GM10266 (cell line): Measurements from ENCODE around the gene TTC39B.

Experiments
- DNase-seq: peaks from one replicate; pipeline ENCODE4 v3.0.0; 2012; ENCODE audit errors: extremely low spot score
- TF ChIP-seq, protein P1 (sequence below): IDR thresholded peaks from 2 replicates; pipeline ENCODE4 v1.5.1; 2012; ENCODE audit warnings: mild to moderate bottlenecking, low read depth; ENCODE audit not compliant: control insufficient read depth, insufficient read depth; ENCODE audit errors: missing control alignments

The TTC39B gene

GRCh38 chr9:15300218-15300617, 6.8 kb downstream of the TTC39B start:
- TF ChIP-seq, protein P1, sequence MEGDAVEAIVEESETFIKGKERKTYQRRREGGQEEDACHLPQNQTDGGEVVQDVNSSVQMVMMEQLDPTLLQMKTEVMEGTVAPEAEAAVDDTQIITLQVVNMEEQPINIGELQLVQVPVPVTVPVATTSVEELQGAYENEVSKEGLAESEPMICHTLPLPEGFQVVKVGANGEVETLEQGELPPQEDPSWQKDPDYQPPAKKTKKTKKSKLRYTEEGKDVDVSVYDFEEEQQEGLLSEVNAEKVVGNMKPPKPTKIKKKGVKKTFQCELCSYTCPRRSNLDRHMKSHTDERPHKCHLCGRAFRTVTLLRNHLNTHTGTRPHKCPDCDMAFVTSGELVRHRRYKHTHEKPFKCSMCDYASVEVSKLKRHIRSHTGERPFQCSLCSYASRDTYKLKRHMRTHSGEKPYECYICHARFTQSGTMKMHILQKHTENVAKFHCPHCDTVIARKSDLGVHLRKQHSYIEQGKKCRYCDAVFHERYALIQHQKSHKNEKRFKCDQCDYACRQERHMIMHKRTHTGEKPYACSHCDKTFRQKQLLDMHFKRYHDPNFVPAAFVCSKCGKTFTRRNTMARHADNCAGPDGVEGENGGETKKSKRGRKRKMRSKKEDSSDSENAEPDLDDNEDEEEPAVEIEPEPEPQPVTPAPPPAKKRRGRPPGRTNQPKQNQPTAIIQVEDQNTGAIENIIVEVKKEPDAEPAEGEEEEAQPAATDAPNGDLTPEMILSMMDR = no peak
- DNase-seq = no peak

- TF ChIP-seq, protein P1 = no peak
- DNase-seq = peak; percentile 42
Measured at GRCh38 chr9:15299374-15299939, 7.6 kb downstream of the TTC39B start.

- TF ChIP-seq, protein P1 = no peak
- DNase-seq = no peak
Measured at GRCh38 chr9:15298362-15298761, 8.7 kb downstream of the TTC39B start.

DNA sequence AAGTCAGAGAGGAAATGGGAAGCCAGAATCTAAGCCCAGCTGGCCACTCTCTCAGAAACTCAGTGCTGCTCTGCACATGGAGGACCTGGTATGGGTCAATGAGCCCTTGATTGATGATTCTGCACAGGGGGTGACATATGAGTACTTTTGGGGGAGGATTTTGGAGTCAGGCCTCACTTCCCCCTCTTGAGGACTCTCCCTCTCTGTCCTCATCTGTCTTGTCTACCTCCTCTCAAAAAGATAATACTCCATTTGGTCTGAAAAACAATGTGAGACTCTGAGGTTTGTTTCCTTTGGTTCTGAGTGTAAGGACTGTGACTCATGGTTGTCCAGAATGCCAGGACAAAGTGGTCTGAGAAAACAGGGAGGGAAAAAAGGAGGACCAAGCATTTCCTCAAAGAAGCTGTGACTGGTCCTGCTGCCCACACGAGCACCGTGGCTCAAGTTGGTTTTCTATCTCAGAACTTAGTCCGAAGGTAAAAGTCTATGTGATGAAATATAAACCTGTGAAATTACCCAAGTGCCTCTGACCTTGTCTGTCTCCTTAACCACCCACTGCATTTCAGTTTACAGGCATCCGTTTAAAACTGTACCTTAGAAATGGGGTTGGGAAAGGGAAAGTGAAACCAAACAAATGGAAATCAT, 11.1 kb downstream of the TTC39B start:
- peak; percentile 58 for DNase-seq
- TF ChIP-seq, protein P1 = no peak

DNA sequence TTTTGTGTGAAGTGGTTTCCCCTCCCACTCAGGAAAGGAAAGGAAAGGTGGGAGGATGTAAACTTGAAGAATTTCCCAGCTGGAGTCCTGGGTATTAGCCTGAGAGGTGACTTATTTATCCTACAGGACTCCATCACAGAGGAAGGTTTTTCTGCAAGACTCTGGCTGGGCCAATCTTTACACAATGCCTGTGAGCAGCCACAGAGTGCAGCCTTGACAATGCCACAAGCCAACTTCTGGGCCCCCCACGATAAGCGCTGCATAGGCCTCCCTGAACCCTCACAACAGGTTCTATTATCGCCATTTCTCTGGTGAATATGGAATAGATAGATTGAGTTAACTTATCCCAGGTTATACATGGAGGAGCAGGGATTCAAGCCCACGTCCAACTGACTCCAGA, 12.4 kb downstream of the TTC39B start:
- no peak for DNase-seq
- TF ChIP-seq, protein P1 = no peak

- TF ChIP-seq, protein P1 = no peak
- DNase-seq = no peak
Measured at GRCh38 chr9:15293804-15294316, 13.2 kb downstream of the TTC39B start.

DNA sequence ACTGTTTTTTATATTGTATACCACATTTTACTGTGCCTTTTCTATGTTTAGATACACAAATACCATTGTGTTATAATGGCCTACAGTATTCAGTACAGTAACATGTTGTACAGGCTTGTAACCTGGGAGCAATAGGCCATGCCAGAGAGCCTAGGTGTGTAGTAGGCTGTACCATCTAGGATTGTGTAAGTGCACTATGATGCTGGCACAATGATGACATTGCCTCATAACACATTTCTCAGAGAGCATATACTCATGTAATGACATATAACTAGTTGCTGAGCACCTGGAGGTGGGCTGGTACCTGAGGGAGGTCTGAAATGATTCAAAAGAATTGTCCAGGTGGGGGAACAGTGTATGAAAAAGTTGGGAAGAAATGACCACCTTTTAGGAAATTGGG, 13.9 kb downstream of the TTC39B start:
- TF ChIP-seq, protein P1 = no peak
- no peak for DNase-seq
